Placental pericyte (primary cell): ENCODE measurements around the gene HCRT. TPM values are rescaled to one million over a fixed set of nuclear protein-coding genes. Genes with fewer than 3 reads are reported as not detected.

Source experiments
- total RNA-seq: library from RNA; depleted of rRNA; stranded (reverse); fragments of >200 nt; gene quantifications from 2 replicates; pipeline ENCODE4 v1.2.3, GENCODE V29; 2012

The HCRT gene, protein sequence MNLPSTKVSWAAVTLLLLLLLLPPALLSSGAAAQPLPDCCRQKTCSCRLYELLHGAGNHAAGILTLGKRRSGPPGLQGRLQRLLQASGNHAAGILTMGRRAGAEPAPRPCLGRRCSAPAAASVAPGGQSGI
- not detected in 2 replicates for total RNA-seq

DNA sequence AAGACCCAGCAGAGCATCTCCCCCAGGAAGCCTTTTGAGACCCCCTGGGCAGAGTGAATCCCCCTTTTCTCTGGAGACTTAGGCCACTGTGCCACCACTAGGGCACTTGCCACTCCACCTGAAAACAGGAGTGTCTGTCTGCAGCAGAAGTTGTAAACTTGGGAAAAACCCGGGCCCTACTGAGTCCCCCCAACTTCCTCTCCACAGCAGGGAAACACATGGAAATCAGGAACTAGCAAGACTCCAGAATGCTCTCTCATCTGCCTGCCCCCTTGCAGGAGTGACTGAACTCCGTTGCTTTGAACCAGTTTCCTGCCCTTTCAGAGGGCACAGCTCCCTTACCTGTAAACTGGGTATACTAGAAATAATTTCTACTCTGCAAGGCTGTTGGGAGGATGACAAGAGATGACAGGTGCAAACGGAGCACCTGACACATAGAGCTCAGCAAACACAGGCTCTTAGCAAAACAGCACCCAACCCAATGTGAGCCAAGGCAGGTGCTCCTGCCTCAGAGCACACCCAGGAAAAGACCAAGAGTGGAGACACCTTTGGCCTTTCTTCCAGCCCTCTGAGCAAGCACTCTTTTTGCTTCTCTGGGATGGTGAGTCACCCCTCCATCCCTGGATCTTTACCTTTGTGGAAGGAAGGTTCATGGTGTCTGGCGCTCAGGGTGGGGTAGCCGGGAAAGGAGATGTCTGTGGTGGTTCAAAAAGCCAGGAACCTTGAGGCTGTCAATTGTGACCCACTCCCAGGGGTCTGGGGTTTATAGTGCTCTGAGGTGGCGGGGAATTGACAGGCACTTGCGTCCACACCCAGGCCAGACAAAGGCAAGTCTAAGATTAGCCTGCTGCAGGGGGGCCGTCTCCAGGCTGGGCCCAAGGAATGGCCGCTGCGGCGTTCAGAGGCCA lies at the start of gene HCRT:
TSS of gene HCRT (minus strand) at position 740 of the 908 bp plus-strand sequence. CDS start at position 653, 87 bp downstream.

DNA sequence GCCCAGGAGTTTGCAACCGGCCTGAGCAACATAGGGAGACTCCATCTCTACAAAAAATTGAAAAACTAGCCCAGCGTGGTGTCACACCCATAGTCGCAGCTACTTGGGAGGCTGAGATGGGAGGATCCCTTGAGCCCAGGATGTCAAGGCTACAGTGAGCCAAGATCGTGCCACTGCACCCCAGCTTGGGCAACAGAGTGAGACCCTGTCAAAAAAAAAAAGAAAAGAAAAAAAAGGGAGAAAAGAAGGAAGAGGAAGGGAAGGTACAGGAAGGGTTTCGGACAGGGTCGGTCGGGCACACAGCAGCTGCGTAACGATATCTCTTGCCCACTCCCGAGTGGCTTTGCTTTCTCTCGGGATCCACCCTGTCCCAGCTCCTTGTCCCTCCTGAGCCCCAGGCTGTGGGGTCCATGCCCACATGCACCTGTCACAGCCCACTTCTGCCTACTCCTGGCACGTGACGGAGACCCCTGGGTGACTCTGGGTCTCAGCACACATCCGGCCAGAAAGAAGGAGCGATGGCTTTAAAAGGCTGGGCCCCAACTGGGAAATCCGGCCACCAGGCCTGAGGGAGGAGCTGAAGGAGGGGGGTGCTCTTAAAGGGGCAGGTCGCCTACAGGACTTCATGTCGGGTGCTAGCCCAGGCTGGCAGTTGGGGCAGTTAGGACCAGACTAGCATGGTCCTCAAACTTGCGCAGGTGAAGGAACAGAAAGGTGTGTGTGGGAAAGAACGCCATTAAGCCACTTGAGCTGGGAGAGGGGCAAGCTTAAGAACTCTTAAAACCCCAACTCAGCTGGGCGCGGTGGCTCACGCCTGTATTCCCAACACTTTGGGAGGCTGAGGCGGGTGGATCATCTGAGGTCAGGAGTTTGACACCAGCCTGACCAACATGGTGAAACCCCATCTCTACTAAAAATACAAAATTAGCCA lies 9.0 kb upstream of the HCRT start, which contains the start of gene GHDC:
TSS of gene GHDC (minus strand) at position 526 of the 931 bp plus-strand sequence. CDS start 913 bp downstream, outside the sequence.

DNA sequence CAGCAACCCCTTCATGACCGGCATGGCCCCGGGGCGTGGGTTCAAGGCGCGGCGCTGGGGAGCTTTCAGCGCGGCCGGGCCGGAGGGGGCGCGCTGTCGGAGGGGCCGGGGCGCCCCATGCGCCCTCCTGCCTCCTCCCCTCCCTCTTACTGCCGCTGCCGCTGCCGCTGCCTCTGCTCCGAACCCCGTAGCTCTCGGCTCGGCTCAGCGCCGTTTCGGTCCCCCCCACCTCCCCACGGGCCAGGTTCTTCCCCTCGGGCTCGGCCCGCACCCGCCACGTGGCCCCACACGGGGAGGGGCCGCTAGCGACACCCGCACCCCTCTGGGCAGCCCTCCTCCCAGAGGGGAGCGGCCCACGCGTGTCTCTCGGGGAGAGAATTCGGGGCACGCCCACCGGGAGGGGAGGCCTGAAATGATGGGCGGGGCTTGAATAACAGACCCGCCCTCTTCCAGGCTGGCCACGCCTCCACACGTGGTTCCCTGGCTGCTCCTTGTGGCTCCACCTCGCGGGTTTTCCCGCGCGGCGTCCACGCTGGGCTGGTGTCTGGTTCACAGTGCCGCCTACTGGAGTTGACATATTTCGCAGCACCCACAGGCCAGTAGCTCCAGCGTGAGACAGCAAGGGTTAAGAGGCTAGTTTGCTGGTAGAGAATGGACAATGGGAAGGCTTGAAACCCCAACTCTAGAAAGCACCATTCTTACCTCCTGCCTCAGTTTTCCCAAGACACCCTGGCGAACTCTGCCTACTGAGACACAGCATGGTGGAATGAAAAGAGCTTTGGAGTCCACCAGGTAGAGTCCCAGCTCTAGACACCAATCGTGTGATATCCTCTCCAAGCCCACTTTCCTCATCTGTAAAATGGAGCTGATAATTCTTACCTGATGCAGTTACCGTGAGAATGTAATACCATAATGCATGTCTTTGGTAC lies 4.1 kb downstream of the HCRT start, which contains the start of gene KCNH4:
TSS of gene KCNH4 (minus strand) at position 221 of the 929 bp plus-strand sequence. CDS start at position 24, 197 bp downstream.

Other genes starting within 250 kb of the HCRT start
- gene CNP, start 218.7 kb downstream of the HCRT start, total RNA-seq = 59.5 and 98.2 TPM in 2 replicates
- gene DNAJC7, start 168.0 kb downstream of the HCRT start, total RNA-seq = 80.7 and 97.4 TPM in 2 replicates
- gene NKIRAS2, start 165.4 kb downstream of the HCRT start, total RNA-seq = 55.8 and 60.4 TPM in 2 replicates
- under 0.01 and 0.22 TPM in 2 replicates for gene C17orf113, start 134.9 kb downstream of the HCRT start, total RNA-seq
- gene ZNF385C, start 87.0 kb downstream of the HCRT start, total RNA-seq = not detected in 2 replicates
- gene DHX58, start 72.7 kb downstream of the HCRT start, total RNA-seq = 9.6 and 21.2 TPM in 2 replicates
- 7.2 and 15.7 TPM in 2 replicates for gene KAT2A, start 64.1 kb downstream of the HCRT start, total RNA-seq
- not detected in 2 replicates for gene HSPB9, start 62.6 kb downstream of the HCRT start, total RNA-seq
- 89.5 and 141 TPM in 2 replicates for gene RAB5C, start 30.5 kb downstream of the HCRT start, total RNA-seq
- not detected in 2 replicates for gene KCNH4, start 4.3 kb downstream of the HCRT start, total RNA-seq
- 15.6 and 21.0 TPM in 2 replicates for gene GHDC, start 9.0 kb upstream of the HCRT start, total RNA-seq
- 24.5 and 28.9 TPM in 2 replicates for gene STAT5B, start 90.9 kb upstream of the HCRT start, total RNA-seq
- gene STAT5A, start 103.0 kb upstream of the HCRT start, total RNA-seq = 4.6 and 7.7 TPM in 2 replicates
- 101 and 119 TPM in 2 replicates for gene STAT3, start 203.0 kb upstream of the HCRT start, total RNA-seq
- gene CAVIN1, start 237.8 kb upstream of the HCRT start, total RNA-seq = 437 and 1,037 TPM in 2 replicates